Measurements from ENCODE around the gene ZSCAN23. TPM values are rescaled to one million over a fixed set of nuclear protein-coding genes. Genes with fewer than 3 reads are reported as not detected.

ZSCAN23 gene
- total and polyA plus RNA-seq, 9 of the 15 experiments (the other 6 are each of a cell fraction or from before 2014, with no cell fraction given), result 0.05 to 0.29 (median 0.21) TPM; not detected in 1

DNA sequence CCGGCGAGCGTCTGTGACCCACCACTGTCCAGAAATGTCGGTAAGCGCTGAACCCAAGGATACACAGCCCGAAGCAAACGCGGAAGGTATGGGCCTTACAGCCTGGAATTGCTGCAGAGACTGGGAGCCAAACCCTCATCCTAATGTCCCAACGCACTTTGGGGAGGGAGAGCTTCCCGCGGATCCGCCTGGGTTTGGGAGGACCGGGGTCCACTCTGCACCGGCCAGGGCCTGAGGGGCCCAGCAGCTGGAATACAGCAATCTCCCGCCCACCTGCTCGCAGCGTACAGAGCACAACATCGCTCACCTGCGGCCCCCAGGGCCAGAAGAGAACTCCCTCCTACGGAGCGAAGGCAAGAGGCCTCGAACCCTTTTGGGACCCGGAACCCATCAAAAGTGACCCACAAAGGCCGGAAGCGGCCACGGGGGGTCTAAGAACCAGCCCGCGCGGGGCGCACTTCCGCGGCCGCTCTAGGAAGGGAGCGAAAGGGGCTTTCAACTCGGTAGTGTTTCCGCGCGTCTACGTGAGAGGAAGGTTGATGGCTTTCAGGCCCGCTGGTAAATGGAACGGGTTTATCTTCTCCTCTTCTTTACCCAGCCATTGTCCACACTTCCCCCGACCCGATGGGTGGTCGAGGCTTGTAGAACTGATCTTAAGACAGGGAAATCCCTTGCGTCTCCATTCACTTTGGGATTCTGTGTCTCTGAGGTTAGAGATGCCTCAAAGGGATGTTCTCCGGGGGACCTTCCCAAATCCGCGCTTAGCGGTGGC, 43.8 kb downstream of the ZSCAN23 start, which contains the start of gene ZSCAN12 (continued):
- no peak for TF ChIP-seq SLC30A9 (CRISPR knock-in tag; IDR thresholded peaks at IDR 0.05)
- TF ChIP-seq CHCHD3 (CRISPR knock-in tag; IDR thresholded peaks at IDR 0.05), result no peak
- peak; percentile 94 for TF ChIP-seq SNIP1 (IDR thresholded peaks at IDR 0.05; ENCODE audit: low read depth)
- peak; percentile 9 for TF ChIP-seq POU5F1 (IDR thresholded peaks at IDR 0.05; ENCODE audit: borderline replicate concordance, low read depth, low read length, partially characterized antibody)
- TF ChIP-seq ZNF124 (CRISPR knock-in tag; IDR thresholded peaks at IDR 0.05), result no peak
- TF ChIP-seq KDM4B (IDR thresholded peaks at IDR 0.05; ENCODE audit: borderline replicate concordance in 2 of 2, low read depth in 1 of 2), result peak in 1 of 2 experiments; percentile 98; a peak in 2 of 4 replicates
- peak; percentile 61 for TF ChIP-seq FOSL1 (tag; conservative IDR thresholded peaks at IDR 0.05)
- TF ChIP-seq, protein P1, sequence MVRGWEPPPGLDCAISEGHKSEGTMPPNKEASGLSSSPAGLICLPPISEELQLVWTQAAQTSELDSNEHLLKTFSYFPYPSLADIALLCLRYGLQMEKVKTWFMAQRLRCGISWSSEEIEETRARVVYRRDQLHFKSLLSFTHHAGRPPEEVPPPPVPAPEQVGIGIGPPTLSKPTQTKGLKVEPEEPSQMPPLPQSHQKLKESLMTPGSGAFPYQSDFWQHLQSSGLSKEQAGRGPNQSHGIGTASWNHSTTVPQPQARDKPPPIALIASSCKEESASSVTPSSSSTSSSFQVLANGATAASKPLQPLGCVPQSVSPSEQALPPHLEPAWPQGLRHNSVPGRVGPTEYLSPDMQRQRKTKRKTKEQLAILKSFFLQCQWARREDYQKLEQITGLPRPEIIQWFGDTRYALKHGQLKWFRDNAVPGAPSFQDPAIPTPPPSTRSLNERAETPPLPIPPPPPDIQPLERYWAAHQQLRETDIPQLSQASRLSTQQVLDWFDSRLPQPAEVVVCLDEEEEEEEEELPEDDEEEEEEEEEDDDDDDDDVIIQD (CRISPR knock-in tag; IDR thresholded peaks at IDR 0.05), result 0 out of 2 replicates have a peak, but pooled peaks have one; percentile 8
- TF ChIP-seq TAF7 (tag; IDR thresholded peaks at IDR 0.05), result peak; percentile 89
- peak in 1 of 2 experiments; percentile 95; a peak in 2 of 3 replicates for TF ChIP-seq CBX3 (IDR thresholded peaks at IDR 0.05; ENCODE audit: borderline replicate concordance in 1 of 2, low read length in 2 of 2)
- TF ChIP-seq POLR2A (conservative IDR thresholded peaks at IDR 0.05), result peak; percentile 97
- TF ChIP-seq HNRNPUL1 (IDR thresholded peaks at IDR 0.05; ENCODE audit: low read length), result no peak
- TF ChIP-seq HMG20B (CRISPR knock-in tag; IDR thresholded peaks at IDR 0.05), result no peak
- TF ChIP-seq GATAD2B (IDR thresholded peaks at IDR 0.05; ENCODE audit: borderline replicate concordance), result peak; percentile 80; the same call in 1 of the 2 replicates
- no peak for TF ChIP-seq ZNF830 (CRISPR knock-in tag; IDR thresholded peaks at IDR 0.05)
- TF ChIP-seq OTX1 (CRISPR knock-in tag; IDR thresholded peaks at IDR 0.05), result no peak
- TF ChIP-seq, protein P2, sequence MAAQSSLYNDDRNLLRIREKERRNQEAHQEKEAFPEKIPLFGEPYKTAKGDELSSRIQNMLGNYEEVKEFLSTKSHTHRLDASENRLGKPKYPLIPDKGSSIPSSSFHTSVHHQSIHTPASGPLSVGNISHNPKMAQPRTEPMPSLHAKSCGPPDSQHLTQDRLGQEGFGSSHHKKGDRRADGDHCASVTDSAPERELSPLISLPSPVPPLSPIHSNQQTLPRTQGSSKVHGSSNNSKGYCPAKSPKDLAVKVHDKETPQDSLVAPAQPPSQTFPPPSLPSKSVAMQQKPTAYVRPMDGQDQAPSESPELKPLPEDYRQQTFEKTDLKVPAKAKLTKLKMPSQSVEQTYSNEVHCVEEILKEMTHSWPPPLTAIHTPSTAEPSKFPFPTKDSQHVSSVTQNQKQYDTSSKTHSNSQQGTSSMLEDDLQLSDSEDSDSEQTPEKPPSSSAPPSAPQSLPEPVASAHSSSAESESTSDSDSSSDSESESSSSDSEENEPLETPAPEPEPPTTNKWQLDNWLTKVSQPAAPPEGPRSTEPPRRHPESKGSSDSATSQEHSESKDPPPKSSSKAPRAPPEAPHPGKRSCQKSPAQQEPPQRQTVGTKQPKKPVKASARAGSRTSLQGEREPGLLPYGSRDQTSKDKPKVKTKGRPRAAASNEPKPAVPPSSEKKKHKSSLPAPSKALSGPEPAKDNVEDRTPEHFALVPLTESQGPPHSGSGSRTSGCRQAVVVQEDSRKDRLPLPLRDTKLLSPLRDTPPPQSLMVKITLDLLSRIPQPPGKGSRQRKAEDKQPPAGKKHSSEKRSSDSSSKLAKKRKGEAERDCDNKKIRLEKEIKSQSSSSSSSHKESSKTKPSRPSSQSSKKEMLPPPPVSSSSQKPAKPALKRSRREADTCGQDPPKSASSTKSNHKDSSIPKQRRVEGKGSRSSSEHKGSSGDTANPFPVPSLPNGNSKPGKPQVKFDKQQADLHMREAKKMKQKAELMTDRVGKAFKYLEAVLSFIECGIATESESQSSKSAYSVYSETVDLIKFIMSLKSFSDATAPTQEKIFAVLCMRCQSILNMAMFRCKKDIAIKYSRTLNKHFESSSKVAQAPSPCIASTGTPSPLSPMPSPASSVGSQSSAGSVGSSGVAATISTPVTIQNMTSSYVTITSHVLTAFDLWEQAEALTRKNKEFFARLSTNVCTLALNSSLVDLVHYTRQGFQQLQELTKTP (IDR thresholded peaks at IDR 0.05; ENCODE audit: low read depth in 1 of 2, partially characterized antibody in 2 of 2), result peak in 1 of 2 experiments; percentile 89
- no peak for TF ChIP-seq MCM2 (IDR thresholded peaks at IDR 0.05; ENCODE audit: low read depth)
- TF ChIP-seq SRF (CRISPR knock-in tag; IDR thresholded peaks at IDR 0.05), result peak; percentile 43 to 62; a peak in 3 of 4 replicates
- no peak for TF ChIP-seq ZNF780A (CRISPR knock-in tag; IDR thresholded peaks at IDR 0.05)
- no peak; the same call in 1 of the 2 replicates for TF ChIP-seq SMARCC2 (IDR thresholded peaks at IDR 0.05; ENCODE audit: low read depth)
- TF ChIP-seq, protein P3, sequence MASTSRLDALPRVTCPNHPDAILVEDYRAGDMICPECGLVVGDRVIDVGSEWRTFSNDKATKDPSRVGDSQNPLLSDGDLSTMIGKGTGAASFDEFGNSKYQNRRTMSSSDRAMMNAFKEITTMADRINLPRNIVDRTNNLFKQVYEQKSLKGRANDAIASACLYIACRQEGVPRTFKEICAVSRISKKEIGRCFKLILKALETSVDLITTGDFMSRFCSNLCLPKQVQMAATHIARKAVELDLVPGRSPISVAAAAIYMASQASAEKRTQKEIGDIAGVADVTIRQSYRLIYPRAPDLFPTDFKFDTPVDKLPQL (IDR thresholded peaks at IDR 0.05; ENCODE audit: extremely low read depth, insufficient read length), result peak; percentile 78
- TF ChIP-seq RBM39 (optimal IDR thresholded peaks at IDR 0.05; ENCODE audit: low read depth, low read length), result peak; percentile 59
